PC-3 (cell line): ENCODE measurements around the gene ZFHX2.
"Not testable (repeated sequence)": the region's sequence is repeated elsewhere in the genome, so short reads cannot be mapped to it uniquely, and the experiment has no call there.

Experiments used
- EZH2 ChIP-seq: fragments of 300-600 bp; sonication (generic); IDR thresholded peaks from one replicate; pipeline ENCODE4 v1.6.1; 2017; ENCODE audit warnings: antibody characterized with exemption, mild to moderate bottlenecking, low read length; ENCODE audit not compliant: unreplicated experiment
- EZH2phosphoT487 ChIP-seq: fragments of 300-600 bp; sonication (generic); IDR thresholded peaks from 2 replicates; pipeline ENCODE4 v1.6.1; 2018; ENCODE audit warnings: mild to moderate bottlenecking, antibody characterized with exemption, low read length, borderline replicate concordance
- TF ChIP-seq, protein P1 (sequence below): fragments of 300-600 bp; sonication (generic); conservative IDR thresholded peaks from 2 replicates; pipeline ENCODE4 v1.5.1; 2017; ENCODE audit warnings: antibody characterized with exemption, low read depth, mild to moderate bottlenecking, low read length

- not testable (repeated sequence) for TF ChIP-seq EZH2phosphoT487, EZH2
- TF ChIP-seq, protein P1, sequence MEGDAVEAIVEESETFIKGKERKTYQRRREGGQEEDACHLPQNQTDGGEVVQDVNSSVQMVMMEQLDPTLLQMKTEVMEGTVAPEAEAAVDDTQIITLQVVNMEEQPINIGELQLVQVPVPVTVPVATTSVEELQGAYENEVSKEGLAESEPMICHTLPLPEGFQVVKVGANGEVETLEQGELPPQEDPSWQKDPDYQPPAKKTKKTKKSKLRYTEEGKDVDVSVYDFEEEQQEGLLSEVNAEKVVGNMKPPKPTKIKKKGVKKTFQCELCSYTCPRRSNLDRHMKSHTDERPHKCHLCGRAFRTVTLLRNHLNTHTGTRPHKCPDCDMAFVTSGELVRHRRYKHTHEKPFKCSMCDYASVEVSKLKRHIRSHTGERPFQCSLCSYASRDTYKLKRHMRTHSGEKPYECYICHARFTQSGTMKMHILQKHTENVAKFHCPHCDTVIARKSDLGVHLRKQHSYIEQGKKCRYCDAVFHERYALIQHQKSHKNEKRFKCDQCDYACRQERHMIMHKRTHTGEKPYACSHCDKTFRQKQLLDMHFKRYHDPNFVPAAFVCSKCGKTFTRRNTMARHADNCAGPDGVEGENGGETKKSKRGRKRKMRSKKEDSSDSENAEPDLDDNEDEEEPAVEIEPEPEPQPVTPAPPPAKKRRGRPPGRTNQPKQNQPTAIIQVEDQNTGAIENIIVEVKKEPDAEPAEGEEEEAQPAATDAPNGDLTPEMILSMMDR = not testable (repeated sequence)
Measured at GRCh38 chr14:23594191-23594590, 42.6 kb upstream of the ZFHX2 start.
